HG02938 (cell line): ENCODE measurements around the gene ZNF599.

Experiments
- ATAC-seq: cut with Tn5 transposase; IDR thresholded peaks from one replicate; pipeline ENCODE4 v1.9.1; 2021; ENCODE audit warnings: mild to moderate bottlenecking, moderate library complexity; ENCODE audit not compliant: unreplicated experiment

Gene ZNF599

GRCh38 chr19:34744896-34745690, 27.9 kb downstream of the ZNF599 start:
- no peak for ATAC-seq

GRCh38 chr19:34734537-34735103, 38.4 kb downstream of the ZNF599 start:
- no peak for ATAC-seq

- peak; percentile 76 for ATAC-seq
Observed at GRCh38 chr19:34733746-34734536, 39.1 kb downstream of the ZNF599 start, which contains the start of gene ZNF181. TSS of gene ZNF181 (plus strand) at chr19:34734243. CDS start at chr19:34735038, 795 bp downstream.

GRCh38 chr19:34733266-34733745, 39.7 kb downstream of the ZNF599 start:
- ATAC-seq = peak; percentile 14

GRCh38 chr19:34732612-34733211, 40.3 kb downstream of the ZNF599 start:
- no peak for ATAC-seq

- no peak for ATAC-seq
Observed at GRCh38 chr19:34731964-34732363, 41.1 kb downstream of the ZNF599 start.

- no peak for ATAC-seq
Observed at GRCh38 chr19:34731019-34731829, 41.8 kb downstream of the ZNF599 start.

- no peak for ATAC-seq
Observed at GRCh38 chr19:34725400-34725799, 47.6 kb downstream of the ZNF599 start.

- no peak for ATAC-seq
Observed at GRCh38 chr19:34722353-34722752, 50.7 kb downstream of the ZNF599 start.

GRCh38 chr19:34715357-34715756, 57.7 kb downstream of the ZNF599 start:
- no peak for ATAC-seq

GRCh38 chr19:34713262-34713637, 59.8 kb downstream of the ZNF599 start:
- no peak for ATAC-seq

GRCh38 chr19:34712395-34713261, 60.4 kb downstream of the ZNF599 start:
- ATAC-seq = no peak

- no peak for ATAC-seq
Observed at GRCh38 chr19:34711890-34712289, 61.1 kb downstream of the ZNF599 start.
